Endodermal cell (in vitro differentiated cells): Measurements from ENCODE around the gene FGA. TPM values are rescaled to one million over a fixed set of nuclear protein-coding genes. Genes with fewer than 3 reads are reported as not detected.

Experiments used
- DNase-seq: peaks from one replicate; pipeline ENCODE4 v3.0.0-alpha.2; 2017
- H3K27ac ChIP-seq: 2 replicates; pipeline ENCODE4 v1.5.1; 2013; ENCODE audit warnings: mild to moderate bottlenecking, low read depth, low read length, moderate library complexity
- H3K27me3 ChIP-seq: 2 replicates; pipeline ENCODE4 v1.6.1; 2013; ENCODE audit warnings: mild to moderate bottlenecking, low read length, moderate library complexity; ENCODE audit not compliant: insufficient read depth, control insufficient read depth, poor library complexity, severe bottlenecking
- H3K36me3 ChIP-seq: 2 replicates; pipeline ENCODE4 v1.7.0; 2013; ENCODE audit warnings: mild to moderate bottlenecking, low read length, moderate library complexity; ENCODE audit not compliant: control insufficient read depth, insufficient read depth
- H3K4me1 ChIP-seq: one replicate; pipeline ENCODE4 v1.7.0; 2013; ENCODE audit warnings: low read length; ENCODE audit not compliant: control insufficient read depth, insufficient read depth
- H3K4me3 ChIP-seq: 2 replicates; pipeline ENCODE4 v1.5.1; 2013; ENCODE audit warnings: mild to moderate bottlenecking, low read length, moderate library complexity
- H3K9ac ChIP-seq: 2 replicates; pipeline ENCODE4 v1.6.1; 2013; ENCODE audit warnings: mild to moderate bottlenecking, low read length, moderate library complexity; ENCODE audit not compliant: poor library complexity, severe bottlenecking; ENCODE audit errors: extremely low read depth
- H3K9me3 ChIP-seq: 2 replicates; pipeline ENCODE4 v1.6.1; 2013; ENCODE audit warnings: mild to moderate bottlenecking, low read length, moderate library complexity; ENCODE audit not compliant: control insufficient read depth
- H3K27ac Mint-ChIP-seq: 2 replicates; pipeline ENCODE4 v1.8.0; 2020; ENCODE audit warnings: mixed read lengths
- H3K27me3 Mint-ChIP-seq: 2 replicates; pipeline ENCODE4 v1.8.0; 2021; ENCODE audit warnings: mild to moderate bottlenecking, mixed read lengths; ENCODE audit not compliant: insufficient read depth
- H3K36me3 Mint-ChIP-seq: 2 replicates; pipeline ENCODE4 v1.8.0; 2020; ENCODE audit warnings: low read depth, mixed read lengths
- H3K4me1 Mint-ChIP-seq: 2 replicates; pipeline ENCODE4 v1.8.0; 2020; ENCODE audit warnings: mixed read lengths
- H3K4me3 Mint-ChIP-seq: 2 replicates; pipeline ENCODE4 v1.8.0; 2020; ENCODE audit warnings: mild to moderate bottlenecking, moderate library complexity, mixed read lengths
- H3K9me3 Mint-ChIP-seq: 2 replicates; pipeline ENCODE4 v1.8.0; 2020; ENCODE audit warnings: mild to moderate bottlenecking, mixed read lengths
- CTCF ChIP-seq: fragments of 200-600 bp; sonication (generic); conservative IDR thresholded peaks from 2 replicates; pipeline ENCODE4 v1.5.0; 2021; ENCODE audit warnings: antibody characterized with exemption, mild to moderate bottlenecking
- WGBS, 2 experiments: methylation state at CpG; one replicate each; pipeline versions ENCODE4 v1.1.5 to v1.1.7; 2013; ENCODE audit warnings: missing lambda C conversion rate in 2 of 2, mixed read lengths in 1 of 2; ENCODE audit not compliant: insufficient coverage in 1 of 2, insufficient read length in 1 of 2; 5-methylcytosine and 5-hydroxymethylcytosine counted together
- total RNA-seq, 2 donors: library from RNA; stranded (reverse); fragmentation: NEBNext Ultra II Directional in 1 of 2; extraction: Animal tissue kit (Norgen Biotek cat#: 25700) in 1 of 2; gene quantifications; 2 replicates in 1 of 2; 3 replicates in 1 of 2; pipeline ENCODE4 v1.2.1, GENCODE V29; 2021

The FGA gene
- total RNA-seq, 2 donors from 2014 or later, result 3.1 to 3.7 TPM

DNA sequence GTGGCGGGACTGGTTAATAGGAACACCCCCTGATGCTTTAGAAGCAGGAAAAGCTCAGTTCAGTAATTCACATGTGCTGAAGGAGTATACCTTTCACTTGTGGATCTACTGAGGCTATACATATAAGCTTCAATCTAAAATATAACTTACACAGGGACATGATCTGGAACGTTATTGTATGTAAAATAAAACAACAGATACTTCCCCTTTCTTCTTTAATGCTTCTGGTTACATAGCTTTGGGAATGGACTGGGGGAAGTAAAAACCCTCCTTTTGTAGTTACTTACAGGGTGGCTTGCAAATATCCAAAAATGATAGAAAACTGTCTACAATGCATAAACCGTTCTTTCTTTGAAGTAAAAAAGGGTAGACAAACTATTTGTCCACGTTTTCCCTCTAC, 20.0 kb upstream of the FGA start:
- no peaks in the 10 kb centered on the region for H3K36me3 Mint-ChIP-seq
- no peak for DNase-seq
- H3K27me3 ChIP-seq, result peaks cover 6% of the 10 kb centered on the region
- peaks cover 5% of the 10 kb centered on the region for H3K27me3 Mint-ChIP-seq
- H3K9ac ChIP-seq, result no peak overlapping the region
- H3K27ac ChIP-seq, result no peak overlapping the region
- H3K27ac Mint-ChIP-seq, result no peak overlapping the region
- no peaks in the 10 kb centered on the region for H3K4me1 Mint-ChIP-seq
- H3K4me1 ChIP-seq, result no peaks in the 10 kb centered on the region
- H3K9me3 ChIP-seq, result no peaks in the 10 kb centered on the region
- 87% methylated on average over 3 of the region's 4 CpGs; no CpG with 5 or more reads in 1 of the 2 experiments for WGBS, 2 experiments
- no peak overlapping the region for H3K4me3 Mint-ChIP-seq
- TF ChIP-seq CTCF, result no peak
- no peak overlapping the region for H3K4me3 ChIP-seq
- H3K9me3 Mint-ChIP-seq, result no peaks in the 10 kb centered on the region
- no peaks in the 10 kb centered on the region for H3K36me3 ChIP-seq

DNA sequence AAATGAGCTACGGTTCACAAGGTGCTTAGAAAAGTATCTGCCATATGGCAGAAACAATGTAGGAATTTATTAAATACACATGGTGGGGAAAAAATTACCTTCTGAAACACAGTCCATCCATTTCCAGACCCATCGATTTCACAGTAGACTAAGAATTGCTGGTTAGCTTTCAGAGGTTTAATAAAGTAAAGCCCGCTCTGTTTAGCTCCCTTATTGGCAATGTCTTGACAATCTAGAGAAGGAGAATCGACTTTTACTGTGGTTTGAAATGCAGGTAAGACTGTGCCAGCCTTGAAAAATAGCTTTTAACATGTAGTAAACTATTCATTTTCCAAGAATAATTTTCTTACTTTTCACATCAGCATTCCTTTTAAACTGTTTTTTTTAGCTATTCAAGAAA, 19.0 kb upstream of the FGA start:
- TF ChIP-seq CTCF, result no peak
- DNase-seq, result no peak
- Mint-ChIP-seq H3K4me3 (no peak overlapping the region), H3K27ac (no peak overlapping the region), H3K27me3 (peaks cover 5% of the 10 kb centered on the region), H3K36me3 (no peaks in the 10 kb centered on the region), H3K4me1 (no peaks in the 10 kb centered on the region), H3K9me3 (no peaks in the 10 kb centered on the region)
- H3K9ac ChIP-seq, result no peak overlapping the region
- H3K4me3 ChIP-seq, result no peak overlapping the region
- no peaks in the 10 kb centered on the region for H3K36me3 ChIP-seq
- WGBS, 2 experiments, result 87 to 95% methylated on average over 3 to 4 of the region's 4 CpGs
- peaks cover 6% of the 10 kb centered on the region for H3K27me3 ChIP-seq
- no peak overlapping the region for H3K27ac ChIP-seq
- H3K9me3 ChIP-seq, result no peaks in the 10 kb centered on the region
- H3K4me1 ChIP-seq, result no peaks in the 10 kb centered on the region

- peaks cover 5% of the 10 kb centered on the region for H3K27me3 Mint-ChIP-seq
- H3K9me3 ChIP-seq, result no peaks in the 10 kb centered on the region
- H3K4me3 ChIP-seq, result no peak overlapping the region
- no peak for DNase-seq
- H3K4me3 Mint-ChIP-seq, result no peak overlapping the region
- no peak overlapping the region for H3K27ac Mint-ChIP-seq
- H3K4me1 ChIP-seq, result no peaks in the 10 kb centered on the region
- no peaks in the 10 kb centered on the region for H3K9me3 Mint-ChIP-seq
- no peak overlapping the region for H3K9ac ChIP-seq
- H3K27ac ChIP-seq, result no peak overlapping the region
- no peaks in the 10 kb centered on the region for H3K4me1 Mint-ChIP-seq
- H3K36me3 Mint-ChIP-seq, result no peaks in the 10 kb centered on the region
- peaks cover 6% of the 10 kb centered on the region for H3K27me3 ChIP-seq
- H3K36me3 ChIP-seq, result no peaks in the 10 kb centered on the region
- WGBS, 2 experiments, result 67 to 100% methylated on average over 1 to 3 of the region's 3 CpGs
- TF ChIP-seq CTCF, result no peak
These were observed 18.1 kb upstream of the FGA start for GRCh38 chr4:154608361-154609252.
